Body of pancreas (tissue), 4 donors: ENCODE data around the gene ARNT2.

Experiments
- CTCF ChIP-seq, 7 experiments: fragments of 450-650 bp in 4 of 7; fragments of 200-600 bp in 3 of 7; sonication (generic) in 3 of 7; IDR thresholded peaks; one replicate each; pipeline ENCODE4 v1.5.1; 2016 to 2019; ENCODE audit warnings: antibody characterized with exemption in 7 of 7
- POLR2A ChIP-seq, 3 donors: fragments of 450-650 bp; IDR thresholded peaks; one replicate each; pipeline ENCODE4 v1.6.1; 2016; ENCODE audit warnings: antibody characterized with exemption in 3 of 3, mild to moderate bottlenecking in 2 of 3

GRCh38 chr15:80584973-80585525 is 180.9 kb downstream of the ARNT2 start:
- TF ChIP-seq CTCF (IDR thresholded peaks at IDR 0.05) (no peak), POLR2A (IDR thresholded peaks at IDR 0.05) (no peak)
